Lower leg skin (tissue), 4 donors: Measurements from ENCODE around the gene ZCCHC10. TPM values are rescaled to one million over a fixed set of nuclear protein-coding genes. Genes with fewer than 3 reads are reported as not detected.
"Not testable (repeated sequence)": the region's sequence is repeated elsewhere in the genome, so short reads cannot be mapped to it uniquely, and the experiment has no call there.

Experiments
- DNase-seq, 2 donors: peaks; one replicate each; pipeline ENCODE4 v3.0.0-alpha.2; 2019; ENCODE audit warnings: low spot score in 2 of 2
- H3K4me3 ChIP-seq: fragments of 200-600 bp; sonication (generic); 2 replicates; pipeline ENCODE4 v1.5.1; 2017; ENCODE audit warnings: mild to moderate bottlenecking, low read depth; ENCODE audit not compliant: poor library complexity, severe bottlenecking
- CTCF ChIP-seq, 3 donors: fragments of 450-650 bp; IDR thresholded peaks; one replicate each; pipeline ENCODE4 v1.5.1; 2016; ENCODE audit warnings: antibody characterized with exemption in 3 of 3, mild to moderate bottlenecking in 3 of 3, moderate library complexity in 2 of 3
- POLR2A ChIP-seq, 2 donors: fragments of 450-650 bp; IDR thresholded peaks; one replicate each; pipeline ENCODE4 v1.6.1; 2016 to 2017; ENCODE audit warnings: antibody characterized with exemption in 2 of 2, mild to moderate bottlenecking in 1 of 2, moderate library complexity in 1 of 2
- WGBS, 2 donors: methylation state at CpG; one replicate each; pipeline ENCODE4 v1.1.5; 2018; 5-methylcytosine and 5-hydroxymethylcytosine counted together
- intact Hi-C: fragments of 100-400 bp; cut with DNase I; formaldehyde crosslinking; loops from one replicate; pipeline ENCODE4 v1.15.0; 2023; ENCODE audit warnings: low total_unique reads
- total RNA-seq, 4 donors: library from RNA; depleted of rRNA; stranded (reverse); fragments of >200 nt; gene quantifications; one replicate each; pipeline ENCODE4 v1.1.0, GENCODE V29; 2016

The ZCCHC10 gene
- total RNA-seq, 4 donors from 2014 or later = 5.9 to 11.9 (median 6.9) TPM

GRCh38 chr5:132996307-132996706, 30.0 kb downstream of the ZCCHC10 start:
- H3K4me3 ChIP-seq = no peak overlapping the region
- TF ChIP-seq CTCF (IDR thresholded peaks at IDR 0.05) (no peak), POLR2A (IDR thresholded peaks at IDR 0.05) (no peak)
- 49 to 51% methylated on average over 1 of the region's 1 CpG for WGBS, 2 donors
- intact Hi-C loops = no loop called here
- DNase-seq = peak in 1 of 2 donors; percentile 8

GRCh38 chr5:132987531-132988408, 38.6 kb downstream of the ZCCHC10 start:
- 92 to 94% methylated on average over 28 of the region's 28 CpGs for WGBS, 2 donors
- TF ChIP-seq CTCF (IDR thresholded peaks at IDR 0.05) (no peak), POLR2A (IDR thresholded peaks at IDR 0.05) (no peak)
- peak in 1 of 2 donors; percentile 60 for DNase-seq
- intact Hi-C loops = no loop called here
- H3K4me3 ChIP-seq = no peak overlapping the region

GRCh38 chr5:132982971-132983370, 43.4 kb downstream of the ZCCHC10 start:
- DNase-seq, H3K4me3 ChIP-seq, intact Hi-C loops: not testable (repeated sequence)
- 94 to 98% methylated on average over 21 to 24 of the region's 30 CpGs for WGBS, 2 donors

GRCh38 chr5:132981288-132981687, 45.1 kb downstream of the ZCCHC10 start:
- intact Hi-C loops = no loop called here

GRCh38 chr5:132979976-132980375, 46.4 kb downstream of the ZCCHC10 start:
- WGBS, 2 donors = 61 to 68% methylated on average over 2 of the region's 2 CpGs
- DNase-seq = no peak
- intact Hi-C loops = no loop called here
- TF ChIP-seq POLR2A (IDR thresholded peaks at IDR 0.05) = no peak
- no peak for TF ChIP-seq CTCF (IDR thresholded peaks at IDR 0.05)
- H3K4me3 ChIP-seq = no peak overlapping the region

More at GRCh38 chr5:132981288-132981687, 45.1 kb downstream of the ZCCHC10 start:
- TF ChIP-seq CTCF (IDR thresholded peaks at IDR 0.05) (no peak), POLR2A (IDR thresholded peaks at IDR 0.05) (no peak)
- H3K4me3 ChIP-seq = no peak overlapping the region
- WGBS, 2 donors = 86 to 89% methylated on average over 3 of the region's 3 CpGs
- DNase-seq = no peak

GRCh38 chr5:132979367-132979940, 46.9 kb downstream of the ZCCHC10 start:
- no peak for TF ChIP-seq POLR2A (IDR thresholded peaks at IDR 0.05)
- no peak for TF ChIP-seq CTCF (IDR thresholded peaks at IDR 0.05)
- intact Hi-C loops = no loop called here
- H3K4me3 ChIP-seq = no peak overlapping the region
- WGBS, 2 donors = 79 to 80% methylated on average over 3 of the region's 3 CpGs
- no peak for DNase-seq
